HEK293 (cell line): Measurements from ENCODE around the gene TCEA2.
A peak's percentile ranks its signal among the peaks of the same experiment; 100 is the strongest.

ENCODE experiments used
- CTCF ChIA-PET: fragments of 350-600 bp; formaldehyde crosslinking; extraction: SDS; loops from one replicate; lab custom pipeline; 2021; ENCODE audit warnings: antibody characterized with exemption; lab: Yijun Ruan, JAX
- POLR2A ChIA-PET: fragments of 300-600 bp; formaldehyde crosslinking; extraction: SDS; loops from one replicate; lab custom pipeline; 2020; ENCODE audit warnings: antibody characterized with exemption, inconsistent platforms; lab: Yijun Ruan, JAX
- H3K27ac ChIP-seq: fragments of 200-500 bp; sonication (Bioruptor generic); 2 replicates; pipeline ENCODE4 v1.5.1; 2014; ENCODE audit warnings: low read depth, low read length, control low read depth, inconsistent platforms; ENCODE audit errors: extremely low read depth
- H3K36me3 ChIP-seq, 2 experiments: fragments of 200-500 bp in 1 of 2; sonication (Bioruptor generic) in 1 of 2; 1 replicate in 1 of 2; 2 replicates in 1 of 2; pipeline ENCODE4 v1.5.1; 2014 to 2017; ENCODE audit warnings: inconsistent platforms in 2 of 2, low read length in 2 of 2; ENCODE audit not compliant: control insufficient read depth in 2 of 2, insufficient read depth in 1 of 2
- H3K4me1 ChIP-seq: fragments of 200-500 bp; sonication (Bioruptor generic); 2 replicates; pipeline ENCODE4 v1.5.1; 2014; ENCODE audit warnings: mild to moderate bottlenecking, low read length, inconsistent platforms; ENCODE audit not compliant: control insufficient read depth, insufficient read depth
- H3K4me3 ChIP-seq: 2 replicates; pipeline ENCODE4 v1.5.1; 2011; ENCODE audit warnings: low read depth, mild to moderate bottlenecking, control low read depth, low read length, moderate library complexity
- H3K9me3 ChIP-seq: fragments of 200-500 bp; sonication (Bioruptor generic); 2 replicates; pipeline ENCODE4 v1.5.1; 2014; ENCODE audit warnings: low read depth, low read length, inconsistent platforms; ENCODE audit not compliant: control insufficient read depth, insufficient read depth
- KLF1 ChIP-seq: fragments of 450-650 bp; formaldehyde crosslinking; IDR thresholded peaks from 2 replicates; pipeline ENCODE4 v1.5.1; 2016; ENCODE audit warnings: missing biosample characterization, missing genetic modification characterization
- SP3 ChIP-seq: fragments of 450-650 bp; formaldehyde crosslinking; IDR thresholded peaks from 2 replicates; pipeline ENCODE4 v1.5.1; 2016; ENCODE audit warnings: missing biosample characterization, missing genetic modification characterization
- ZFP69B ChIP-seq: fragments of 450-650 bp; formaldehyde crosslinking; IDR thresholded peaks from 2 replicates; pipeline ENCODE4 v1.5.1; 2016; ENCODE audit warnings: missing biosample characterization, missing genetic modification characterization
- ZNF146 ChIP-seq: fragments of 450-650 bp; formaldehyde crosslinking; IDR thresholded peaks from 2 replicates; pipeline ENCODE4 v1.5.1; 2016; ENCODE audit warnings: missing biosample characterization, missing genetic modification characterization
- ZNF292 ChIP-seq: fragments of 450-650 bp; formaldehyde crosslinking; IDR thresholded peaks from 2 replicates; pipeline ENCODE4 v1.5.1; 2016; ENCODE audit warnings: low read depth, missing biosample characterization, missing genetic modification characterization, borderline replicate concordance
- ZNF473 ChIP-seq: fragments of 450-650 bp; formaldehyde crosslinking; IDR thresholded peaks from 2 replicates; pipeline ENCODE4 v1.5.1; 2017; ENCODE audit warnings: missing biosample characterization, missing genetic modification characterization
- ZNF585B ChIP-seq: fragments of 450-650 bp; formaldehyde crosslinking; IDR thresholded peaks from 2 replicates; pipeline ENCODE4 v1.5.1; 2016; ENCODE audit warnings: missing biosample characterization, missing genetic modification characterization
- ZNF600 ChIP-seq: fragments of 450-650 bp; formaldehyde crosslinking; IDR thresholded peaks from 2 replicates; pipeline ENCODE4 v1.5.1; 2016; ENCODE audit warnings: missing biosample characterization, missing genetic modification characterization
- ZNF654 ChIP-seq: fragments of 450-650 bp; formaldehyde crosslinking; IDR thresholded peaks from 2 replicates; pipeline ENCODE4 v1.5.1; 2016; ENCODE audit warnings: low read depth, missing biosample characterization, missing genetic modification characterization
- ZNF777 ChIP-seq: fragments of 450-650 bp; formaldehyde crosslinking; IDR thresholded peaks from 2 replicates; pipeline ENCODE4 v1.5.1; 2017; ENCODE audit warnings: missing biosample characterization, missing genetic modification characterization, borderline replicate concordance
- TF ChIP-seq, protein P1 (sequence below): fragments of 450-650 bp; formaldehyde crosslinking; IDR thresholded peaks from 2 replicates; pipeline ENCODE4 v1.5.1; 2016; ENCODE audit warnings: missing biosample characterization, missing genetic modification characterization
- TF ChIP-seq, protein P2 (sequence below): fragments of 450-650 bp; formaldehyde crosslinking; IDR thresholded peaks from 2 replicates; pipeline ENCODE4 v1.5.1; 2016; ENCODE audit warnings: missing biosample characterization, missing genetic modification characterization
- TF ChIP-seq, protein P3 (sequence below): fragments of 450-650 bp; formaldehyde crosslinking; IDR thresholded peaks from 2 replicates; pipeline ENCODE4 v1.5.1; 2016; ENCODE audit warnings: missing biosample characterization, missing genetic modification characterization
- TF ChIP-seq, protein P4 (sequence below): fragments of 450-650 bp; formaldehyde crosslinking; IDR thresholded peaks from 2 replicates; pipeline ENCODE4 v1.5.1; 2016; ENCODE audit warnings: missing biosample characterization, missing genetic modification characterization

TCEA2 gene

DNA sequence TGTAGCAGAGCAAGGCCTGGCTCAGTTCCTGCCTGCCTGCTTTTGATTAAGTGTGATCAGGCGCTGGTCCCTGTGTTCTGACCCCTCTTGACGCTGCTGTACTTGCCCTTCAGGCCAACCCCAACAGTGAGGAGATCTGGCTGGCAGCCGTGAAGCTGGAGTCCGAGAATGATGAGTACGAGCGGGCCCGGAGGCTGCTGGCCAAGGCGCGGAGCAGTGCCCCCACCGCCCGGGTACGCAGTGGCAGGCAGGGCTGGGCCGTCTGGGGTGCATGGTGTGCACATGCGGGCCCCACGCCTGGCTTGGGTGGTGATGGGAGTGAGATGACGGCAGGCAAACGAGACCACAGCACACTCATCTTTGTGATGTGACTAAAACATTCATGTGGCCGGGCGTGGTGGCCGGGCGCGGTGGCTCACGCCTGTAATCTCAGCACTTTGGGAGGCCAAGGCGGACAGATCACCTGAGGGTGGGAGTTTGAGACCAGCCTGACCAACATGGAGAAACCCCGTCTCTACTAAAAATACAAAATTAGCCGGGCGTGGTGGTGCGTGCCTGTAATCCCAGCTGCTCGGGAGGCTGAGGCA, 37.1 kb upstream of the TCEA2 start:
- Histone ChIP-seq H3K9me3 (no peaks in the 10 kb centered on the region), H3K27ac (no peak overlapping the region), H3K4me1 (peaks cover 9% of the 10 kb centered on the region), H3K4me3 (no peak overlapping the region), H3K36me3 (peaks cover 0 to 98% of the 10 kb centered on the region in 2 experiments; a peak in 2 of 3 replicates)
- TF ChIP-seq, protein P1, sequence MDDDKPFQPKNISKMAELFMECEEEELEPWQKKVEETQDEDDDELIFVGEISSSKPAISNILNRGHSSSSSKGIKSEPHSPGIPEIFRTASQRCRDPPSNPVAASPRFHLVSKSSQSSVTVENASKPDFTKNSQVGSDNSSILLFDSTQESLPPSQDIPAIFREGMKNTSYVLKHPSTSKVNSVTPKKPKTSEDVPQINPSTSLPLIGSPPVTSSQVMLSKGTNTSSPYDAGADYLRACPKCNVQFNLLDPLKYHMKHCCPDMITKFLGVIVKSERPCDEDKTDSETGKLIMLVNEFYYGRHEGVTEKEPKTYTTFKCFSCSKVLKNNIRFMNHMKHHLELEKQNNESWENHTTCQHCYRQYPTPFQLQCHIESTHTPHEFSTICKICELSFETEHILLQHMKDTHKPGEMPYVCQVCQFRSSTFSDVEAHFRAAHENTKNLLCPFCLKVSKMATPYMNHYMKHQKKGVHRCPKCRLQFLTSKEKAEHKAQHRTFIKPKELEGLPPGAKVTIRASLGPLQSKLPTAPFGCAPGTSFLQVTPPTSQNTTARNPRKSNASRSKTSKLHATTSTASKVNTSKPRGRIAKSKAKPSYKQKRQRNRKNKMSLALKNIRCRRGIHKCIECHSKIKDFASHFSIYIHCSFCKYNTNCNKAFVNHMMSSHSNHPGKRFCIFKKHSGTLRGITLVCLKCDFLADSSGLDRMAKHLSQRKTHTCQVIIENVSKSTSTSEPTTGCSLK (tag by site-specific recombination): no peak
- peak; percentile 53; the same call in 1 of the 2 replicates for TF ChIP-seq KLF1 (tag by site-specific recombination)
- CTCF ChIA-PET: no interaction called here
- POLR2A ChIA-PET: interaction anchor here (0.7 kb wide), 1 partner anchor 233 kb away, joined by 3 read pairs; no protein-coding TSS in a partner anchor

DNA sequence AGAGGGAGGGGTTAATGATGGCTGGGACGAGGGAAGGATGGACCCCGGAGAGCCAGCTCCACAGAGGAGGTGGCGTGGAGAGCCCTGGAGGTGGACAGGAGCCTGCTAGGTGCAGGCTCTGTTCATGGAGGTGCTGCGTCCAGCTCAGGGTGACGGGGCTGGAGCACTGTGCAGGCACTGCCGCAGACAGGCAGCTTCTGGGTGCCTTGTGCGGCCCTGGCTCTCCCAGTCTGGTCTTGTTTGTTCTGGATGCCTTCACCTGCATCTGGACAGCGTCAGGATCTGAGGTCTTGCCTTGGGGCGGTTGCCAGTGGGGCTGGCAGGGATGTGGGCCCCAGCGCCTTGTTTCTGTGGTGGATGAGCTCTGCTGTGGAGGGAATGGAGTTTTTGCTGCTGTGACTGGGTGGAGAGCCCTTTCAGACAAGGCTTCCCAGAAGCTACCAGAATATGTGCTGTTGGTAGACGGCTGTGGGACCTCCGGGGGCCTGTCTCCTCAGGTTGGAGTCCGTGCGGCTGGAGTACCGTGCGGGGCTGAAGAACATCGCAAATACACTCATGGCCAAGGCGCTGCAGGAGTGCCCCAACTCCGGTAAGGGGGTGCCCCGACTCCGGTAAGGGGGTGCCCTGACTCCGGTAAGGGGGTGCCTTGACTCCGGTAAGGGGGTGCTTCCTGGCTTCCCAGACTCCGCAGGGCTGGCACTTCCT, 34.9 kb upstream of the TCEA2 start:
- H3K36me3 ChIP-seq: peaks cover 0 to 96% of the 10 kb centered on the region in 2 experiments; a peak in 2 of 3 replicates
- H3K4me3 ChIP-seq: no peak overlapping the region
- POLR2A ChIA-PET: interaction anchor here (0.5 kb wide), 1 partner anchor 21 kb away, joined by 3 read pairs; no protein-coding TSS in a partner anchor
- H3K9me3 ChIP-seq: no peaks in the 10 kb centered on the region
- TF ChIP-seq SP3 (tag by site-specific recombination): no peak
- TF ChIP-seq ZNF777 (tag by site-specific recombination): no peak
- TF ChIP-seq ZNF473: no peak
- TF ChIP-seq ZNF654 (tag by site-specific recombination): no peak
- TF ChIP-seq ZNF146: no peak
- TF ChIP-seq, protein P2, sequence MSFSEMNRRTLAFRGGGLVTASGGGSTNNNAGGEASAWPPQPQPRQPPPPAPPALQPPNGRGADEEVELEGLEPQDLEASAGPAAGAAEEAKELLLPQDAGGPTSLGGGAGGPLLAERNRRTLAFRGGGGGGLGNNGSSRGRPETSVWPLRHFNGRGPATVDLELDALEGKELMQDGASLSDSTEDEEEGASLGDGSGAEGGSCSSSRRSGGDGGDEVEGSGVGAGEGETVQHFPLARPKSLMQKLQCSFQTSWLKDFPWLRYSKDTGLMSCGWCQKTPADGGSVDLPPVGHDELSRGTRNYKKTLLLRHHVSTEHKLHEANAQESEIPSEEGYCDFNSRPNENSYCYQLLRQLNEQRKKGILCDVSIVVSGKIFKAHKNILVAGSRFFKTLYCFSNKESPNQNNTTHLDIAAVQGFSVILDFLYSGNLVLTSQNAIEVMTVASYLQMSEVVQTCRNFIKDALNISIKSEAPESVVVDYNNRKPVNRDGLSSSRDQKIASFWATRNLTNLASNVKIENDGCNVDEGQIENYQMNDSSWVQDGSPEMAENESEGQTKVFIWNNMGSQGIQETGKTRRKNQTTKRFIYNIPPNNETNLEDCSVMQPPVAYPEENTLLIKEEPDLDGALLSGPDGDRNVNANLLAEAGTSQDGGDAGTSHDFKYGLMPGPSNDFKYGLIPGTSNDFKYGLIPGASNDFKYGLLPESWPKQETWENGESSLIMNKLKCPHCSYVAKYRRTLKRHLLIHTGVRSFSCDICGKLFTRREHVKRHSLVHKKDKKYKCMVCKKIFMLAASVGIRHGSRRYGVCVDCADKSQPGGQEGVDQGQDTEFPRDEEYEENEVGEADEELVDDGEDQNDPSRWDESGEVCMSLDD: 0 out of 2 replicates have a peak, but pooled peaks have one; percentile 27
- TF ChIP-seq, protein P3, sequence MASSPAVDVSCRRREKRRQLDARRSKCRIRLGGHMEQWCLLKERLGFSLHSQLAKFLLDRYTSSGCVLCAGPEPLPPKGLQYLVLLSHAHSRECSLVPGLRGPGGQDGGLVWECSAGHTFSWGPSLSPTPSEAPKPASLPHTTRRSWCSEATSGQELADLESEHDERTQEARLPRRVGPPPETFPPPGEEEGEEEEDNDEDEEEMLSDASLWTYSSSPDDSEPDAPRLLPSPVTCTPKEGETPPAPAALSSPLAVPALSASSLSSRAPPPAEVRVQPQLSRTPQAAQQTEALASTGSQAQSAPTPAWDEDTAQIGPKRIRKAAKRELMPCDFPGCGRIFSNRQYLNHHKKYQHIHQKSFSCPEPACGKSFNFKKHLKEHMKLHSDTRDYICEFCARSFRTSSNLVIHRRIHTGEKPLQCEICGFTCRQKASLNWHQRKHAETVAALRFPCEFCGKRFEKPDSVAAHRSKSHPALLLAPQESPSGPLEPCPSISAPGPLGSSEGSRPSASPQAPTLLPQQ: peak; percentile 72
- TF ChIP-seq ZFP69B (tag by site-specific recombination): peak; percentile 56; the same call in 1 of the 2 replicates
- TF ChIP-seq, protein P4, sequence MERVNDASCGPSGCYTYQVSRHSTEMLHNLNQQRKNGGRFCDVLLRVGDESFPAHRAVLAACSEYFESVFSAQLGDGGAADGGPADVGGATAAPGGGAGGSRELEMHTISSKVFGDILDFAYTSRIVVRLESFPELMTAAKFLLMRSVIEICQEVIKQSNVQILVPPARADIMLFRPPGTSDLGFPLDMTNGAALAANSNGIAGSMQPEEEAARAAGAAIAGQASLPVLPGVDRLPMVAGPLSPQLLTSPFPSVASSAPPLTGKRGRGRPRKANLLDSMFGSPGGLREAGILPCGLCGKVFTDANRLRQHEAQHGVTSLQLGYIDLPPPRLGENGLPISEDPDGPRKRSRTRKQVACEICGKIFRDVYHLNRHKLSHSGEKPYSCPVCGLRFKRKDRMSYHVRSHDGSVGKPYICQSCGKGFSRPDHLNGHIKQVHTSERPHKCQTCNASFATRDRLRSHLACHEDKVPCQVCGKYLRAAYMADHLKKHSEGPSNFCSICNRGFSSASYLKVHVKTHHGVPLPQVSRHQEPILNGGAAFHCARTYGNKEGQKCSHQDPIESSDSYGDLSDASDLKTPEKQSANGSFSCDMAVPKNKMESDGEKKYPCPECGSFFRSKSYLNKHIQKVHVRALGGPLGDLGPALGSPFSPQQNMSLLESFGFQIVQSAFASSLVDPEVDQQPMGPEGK (tag by site-specific recombination): no peak
- no peak for TF ChIP-seq ZNF585B
- no peak for TF ChIP-seq ZNF292 (tag by site-specific recombination)
- peak; percentile 92 for TF ChIP-seq ZNF600 (tag by site-specific recombination)
- CTCF ChIA-PET: interaction anchor here (1.5 kb wide), 1 partner anchor 11 kb away, joined by 4 read pairs; no protein-coding TSS in a partner anchor
- no peak overlapping the region for H3K27ac ChIP-seq
- peaks cover 11% of the 10 kb centered on the region for H3K4me1 ChIP-seq
